GOT3 (cell line): ENCODE measurements around the gene DNER.

Experiments used
- DNase-seq: peaks from one replicate; lab custom pipeline; 2025; ENCODE audit warnings: mixed read lengths; lab: John Stamatoyannopoulos, UW

The DNER gene

GRCh38 chr2:229438430-229439159 is 275.8 kb downstream of the DNER start:
- no peak for DNase-seq

- no peak for DNase-seq
Observed at GRCh38 chr2:229437467-229437866, 276.9 kb downstream of the DNER start.

- no peak for DNase-seq
Observed at GRCh38 chr2:229434187-229434586, 280.2 kb downstream of the DNER start.

- no peak for DNase-seq
Observed at GRCh38 chr2:229433351-229433750, 281.0 kb downstream of the DNER start.

GRCh38 chr2:229431327-229431954 is 282.9 kb downstream of the DNER start:
- no peak for DNase-seq

GRCh38 chr2:229429589-229429988 is 284.8 kb downstream of the DNER start:
- no peak for DNase-seq

- no peak for DNase-seq
Observed at GRCh38 chr2:229426464-229426863, 287.9 kb downstream of the DNER start.

GRCh38 chr2:229425598-229425997 is 288.8 kb downstream of the DNER start:
- no peak for DNase-seq

- DNase-seq, result no peak
Observed at GRCh38 chr2:229422063-229422462, 292.3 kb downstream of the DNER start.

- DNase-seq, result no peak
Observed at GRCh38 chr2:229419158-229419557, 295.2 kb downstream of the DNER start.

- no peak for DNase-seq
Observed at GRCh38 chr2:229417916-229418315, 296.4 kb downstream of the DNER start.

- DNase-seq, result no peak
Observed at GRCh38 chr2:229417176-229417575, 297.2 kb downstream of the DNER start.

- DNase-seq, result no peak
Observed at GRCh38 chr2:229416116-229416694, 298.1 kb downstream of the DNER start.

GRCh38 chr2:229414631-229415030 is 299.7 kb downstream of the DNER start:
- no peak for DNase-seq

- DNase-seq, result no peak
Observed at GRCh38 chr2:229412686-229413085, 301.7 kb downstream of the DNER start.

GRCh38 chr2:229410946-229411345 is 303.4 kb downstream of the DNER start:
- DNase-seq, result no peak

GRCh38 chr2:229410264-229410663 is 304.1 kb downstream of the DNER start:
- DNase-seq, result no peak

- no peak for DNase-seq
Observed at GRCh38 chr2:229409751-229410181, 304.6 kb downstream of the DNER start.

GRCh38 chr2:229408962-229409361 is 305.4 kb downstream of the DNER start:
- DNase-seq, result no peak

GRCh38 chr2:229408356-229408755 is 306.0 kb downstream of the DNER start:
- DNase-seq, result no peak

GRCh38 chr2:229407170-229407569 is 307.2 kb downstream of the DNER start:
- DNase-seq, result no peak

- DNase-seq, result no peak
Observed at GRCh38 chr2:229405796-229406195, 308.6 kb downstream of the DNER start.

- DNase-seq, result no peak
Observed at GRCh38 chr2:229403296-229403695, 311.1 kb downstream of the DNER start.
